ENCODE results near the gene FAM83F. TPM values are rescaled to one million over a fixed set of nuclear protein-coding genes. Genes with fewer than 3 reads are reported as not detected.

The FAM83F gene
- total RNA-seq, 2 experiments from 2014 or later: 1.8 to 1.9 TPM

DNA sequence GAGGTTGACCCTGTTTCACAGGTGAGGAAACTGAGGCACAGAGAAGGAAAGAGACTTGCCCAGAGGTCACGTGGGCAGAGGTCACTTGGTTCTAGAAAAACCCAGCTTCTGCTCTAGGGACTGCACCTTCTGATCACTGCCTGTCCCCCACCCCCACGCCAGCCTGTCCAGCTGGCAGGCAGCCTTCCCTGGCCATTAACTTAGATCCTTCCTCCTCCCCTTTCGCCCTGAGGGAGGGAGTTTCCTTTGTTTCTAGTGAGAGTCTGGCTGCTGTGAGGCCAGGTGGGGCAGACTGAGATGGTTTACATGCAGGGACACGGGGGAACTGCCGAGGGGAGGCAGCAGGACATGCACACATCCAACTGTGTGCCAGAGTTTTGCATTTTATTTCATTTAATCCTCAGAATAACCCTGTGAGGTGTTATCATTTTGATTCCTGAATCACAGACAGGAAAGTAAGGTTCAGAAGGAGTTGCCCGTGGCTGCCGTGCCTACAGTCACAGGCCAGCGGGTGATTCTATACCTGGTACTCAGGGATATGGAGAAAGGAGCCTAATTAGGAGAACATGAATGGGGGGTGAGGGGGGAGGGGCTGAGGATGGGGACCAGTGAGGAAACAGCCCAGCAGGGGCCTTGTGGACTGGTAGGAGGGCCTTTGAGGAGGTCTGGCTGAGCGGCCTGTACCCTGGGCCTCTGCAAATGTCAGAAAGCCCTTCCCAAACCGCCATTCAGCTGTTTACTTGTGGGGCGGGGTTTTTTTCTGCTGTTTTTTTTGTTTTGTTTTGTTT lies 3.4 kb downstream of the FAM83F start:
- intact Hi-C loops (cut with micrococcal nuclease): no loop called here
- CTCF ChIA-PET: no interaction called here

DNA sequence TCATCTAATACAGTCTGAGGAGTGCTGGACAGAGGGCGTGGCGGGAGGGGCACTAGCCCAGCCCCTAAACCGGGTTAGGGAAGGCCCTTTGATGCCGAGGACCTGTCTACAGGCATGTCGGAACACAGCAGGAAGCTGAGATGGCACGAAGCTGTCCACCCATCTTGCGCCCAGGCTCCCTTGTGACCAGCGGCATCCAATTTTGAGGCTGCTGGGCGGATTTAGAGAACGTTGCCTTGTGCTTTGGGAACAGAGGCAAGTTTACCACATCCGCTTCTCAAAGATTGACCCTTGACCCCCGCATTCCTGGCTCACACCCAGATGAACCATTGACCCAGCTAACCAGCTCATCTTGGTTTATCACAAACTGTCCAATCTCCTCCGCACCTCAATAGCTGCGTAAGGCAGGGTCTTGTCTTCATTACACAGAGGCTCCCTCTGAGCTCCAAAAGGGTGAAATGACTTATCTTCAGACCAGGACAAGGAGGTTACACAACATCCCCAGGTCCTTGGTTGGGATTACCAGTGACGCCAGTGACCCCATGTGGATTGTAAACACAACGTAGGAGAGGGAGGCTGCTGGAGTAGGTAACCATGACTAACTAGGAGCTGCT lies 4.5 kb downstream of the FAM83F start:
- Mint-ChIP-seq H3K36me3 (ENCODE audit: low read depth) (no peaks in the 10 kb centered on the region), H3K4me3 (no peak overlapping the region), H3K4me1 (ENCODE audit: low read depth) (peaks cover 6% of the 10 kb centered on the region), H3K27me3 (ENCODE audit: low read depth) (peaks cover 3% of the 10 kb centered on the region), H3K9me3 (no peaks in the 10 kb centered on the region), H3K27ac (no peak overlapping the region)
- intact Hi-C loops (cut with micrococcal nuclease): no loop called here
- CTCF ChIA-PET: interaction anchor here (0.5 kb wide), 1 partner anchor 115 kb away, joined by 3 read pairs; no protein-coding TSS in a partner anchor
- peak; percentile 42 for DNase-seq

More for the DNA sequence above, 3.4 kb downstream of the FAM83F start:
- no peak overlapping the region for H3K4me3 Mint-ChIP-seq
- no peak for DNase-seq
- no peak overlapping the region for H3K27ac Mint-ChIP-seq
- no peaks in the 10 kb centered on the region for H3K9me3 Mint-ChIP-seq
- H3K27me3 Mint-ChIP-seq (ENCODE audit: low read depth): peaks cover 3% of the 10 kb centered on the region
- peaks cover 11% of the 10 kb centered on the region for H3K4me1 Mint-ChIP-seq (ENCODE audit: low read depth)
- H3K36me3 Mint-ChIP-seq (ENCODE audit: low read depth): no peaks in the 10 kb centered on the region

DNA sequence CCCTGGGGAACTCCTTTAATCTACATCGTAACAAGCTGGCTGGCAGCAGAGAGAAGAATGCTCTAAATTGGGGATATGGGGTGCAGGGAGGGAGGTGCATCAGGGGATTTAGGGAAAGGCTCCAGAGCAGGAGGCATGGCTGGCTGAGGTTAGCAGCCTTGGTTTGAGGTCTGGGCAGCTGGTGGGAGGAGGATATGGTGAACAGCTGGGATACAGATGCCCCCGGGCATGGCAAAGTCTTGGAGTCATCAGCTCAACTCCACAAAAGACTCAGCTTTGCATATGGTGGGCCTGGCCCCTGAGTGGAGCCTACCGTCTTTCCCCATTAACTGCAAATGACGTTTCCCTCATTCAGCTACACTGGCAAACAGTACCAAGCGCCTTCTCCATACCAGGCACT lies 5.4 kb downstream of the FAM83F start:
- H3K4me3 Mint-ChIP-seq: no peak overlapping the region
- H3K27me3 Mint-ChIP-seq (ENCODE audit: low read depth): peaks cover 3% of the 10 kb centered on the region
- peaks cover 4% of the 10 kb centered on the region for H3K4me1 Mint-ChIP-seq (ENCODE audit: low read depth)
- no peaks in the 10 kb centered on the region for H3K9me3 Mint-ChIP-seq
- no peak overlapping the region for H3K27ac Mint-ChIP-seq
- DNase-seq: no peak
- intact Hi-C loops (cut with micrococcal nuclease): no loop called here
- CTCF ChIA-PET: interaction anchor here (0.5 to 0.8 kb wide), 3 partner anchors 9 to 258 kb away, joined by 3 to 5 read pairs (median 3); no protein-coding TSS in a partner anchor
- no peaks in the 10 kb centered on the region for H3K36me3 Mint-ChIP-seq (ENCODE audit: low read depth)

DNA sequence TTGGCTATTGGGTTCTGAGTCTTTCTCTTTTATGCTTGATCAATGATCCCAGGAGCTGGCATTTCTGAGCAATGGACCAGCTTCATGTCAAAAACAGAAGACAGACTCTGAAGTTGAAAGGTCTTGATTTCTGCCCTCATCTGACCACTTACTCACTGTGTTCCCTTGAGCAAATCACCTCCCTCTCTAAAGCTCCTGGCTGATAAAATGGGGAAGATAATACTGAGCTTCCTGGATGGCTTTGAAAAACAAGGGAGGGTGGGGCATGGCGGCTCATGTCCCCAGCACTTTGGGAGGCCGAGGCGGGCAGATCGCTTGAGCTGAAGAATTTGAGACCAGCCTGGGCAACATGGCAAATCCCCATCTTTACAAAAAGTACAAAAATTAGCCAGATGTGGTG lies 6.4 kb downstream of the FAM83F start:
- H3K27me3 Mint-ChIP-seq (ENCODE audit: low read depth): peaks cover under 1% of the 10 kb centered on the region
- no peak for DNase-seq
- no peaks in the 10 kb centered on the region for H3K4me1 Mint-ChIP-seq (ENCODE audit: low read depth)
- CTCF ChIA-PET: interaction anchor here (1.0 to 1.3 kb wide), 2 partner anchors 24 to 69 kb away, joined by 3 to 4 read pairs; no protein-coding TSS in a partner anchor
- H3K4me3 Mint-ChIP-seq: no peak overlapping the region
- no peaks in the 10 kb centered on the region for H3K36me3 Mint-ChIP-seq (ENCODE audit: low read depth)
- no peak overlapping the region for H3K27ac Mint-ChIP-seq
- H3K9me3 Mint-ChIP-seq: no peaks in the 10 kb centered on the region
- intact Hi-C loops (cut with micrococcal nuclease): no loop called here

DNA sequence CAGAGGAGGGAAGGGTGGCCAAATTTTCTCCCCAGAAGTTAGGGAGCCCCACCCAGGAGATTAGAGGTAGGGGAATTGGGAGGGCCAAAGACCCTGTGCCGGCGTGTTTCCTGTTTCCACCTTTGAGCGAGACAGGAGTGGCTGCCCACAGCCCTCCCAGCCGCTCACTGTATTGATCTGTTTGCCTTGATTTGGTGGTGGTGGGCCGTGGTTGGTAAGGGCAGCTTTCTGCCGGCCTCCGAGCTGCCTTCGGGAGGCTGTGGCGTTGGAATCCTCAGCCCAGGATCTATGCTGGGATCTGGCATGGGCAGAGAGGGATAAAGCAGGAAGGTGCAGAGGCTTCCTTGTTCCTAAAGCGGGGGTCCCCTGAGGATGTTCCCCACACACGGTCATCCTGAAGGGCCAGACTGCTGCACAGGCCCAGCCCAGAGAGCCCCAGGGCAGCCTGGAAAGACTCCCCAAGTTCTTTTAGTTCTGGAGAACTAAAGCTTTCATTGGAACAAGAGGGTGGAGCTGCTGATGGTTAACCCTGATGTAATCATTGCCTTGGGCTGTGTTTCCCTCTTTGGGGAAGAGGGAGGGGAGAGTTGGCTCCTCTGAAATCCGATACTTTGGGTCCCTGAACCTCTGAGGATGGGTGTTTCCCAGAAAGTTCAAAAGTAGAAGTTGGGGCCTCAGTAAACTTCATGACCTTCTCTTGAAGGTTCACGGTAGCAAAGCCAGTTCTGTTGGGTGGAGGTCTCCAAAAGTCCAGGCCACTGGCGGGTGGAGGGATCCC lies 7.2 kb downstream of the FAM83F start:
- Mint-ChIP-seq H3K27me3 (ENCODE audit: low read depth) (no peaks in the 10 kb centered on the region), H3K27ac (no peak overlapping the region), H3K9me3 (no peaks in the 10 kb centered on the region), H3K36me3 (ENCODE audit: low read depth) (no peaks in the 10 kb centered on the region), H3K4me3 (no peak overlapping the region), H3K4me1 (ENCODE audit: low read depth) (no peaks in the 10 kb centered on the region)
- intact Hi-C loops (cut with micrococcal nuclease): no loop called here
- DNase-seq: no peak
- CTCF ChIA-PET: interaction anchor here (0.7 to 1.3 kb wide), 3 partner anchors 20 to 69 kb away, joined by 3 to 4 read pairs (median 3); no protein-coding TSS in a partner anchor

DNA sequence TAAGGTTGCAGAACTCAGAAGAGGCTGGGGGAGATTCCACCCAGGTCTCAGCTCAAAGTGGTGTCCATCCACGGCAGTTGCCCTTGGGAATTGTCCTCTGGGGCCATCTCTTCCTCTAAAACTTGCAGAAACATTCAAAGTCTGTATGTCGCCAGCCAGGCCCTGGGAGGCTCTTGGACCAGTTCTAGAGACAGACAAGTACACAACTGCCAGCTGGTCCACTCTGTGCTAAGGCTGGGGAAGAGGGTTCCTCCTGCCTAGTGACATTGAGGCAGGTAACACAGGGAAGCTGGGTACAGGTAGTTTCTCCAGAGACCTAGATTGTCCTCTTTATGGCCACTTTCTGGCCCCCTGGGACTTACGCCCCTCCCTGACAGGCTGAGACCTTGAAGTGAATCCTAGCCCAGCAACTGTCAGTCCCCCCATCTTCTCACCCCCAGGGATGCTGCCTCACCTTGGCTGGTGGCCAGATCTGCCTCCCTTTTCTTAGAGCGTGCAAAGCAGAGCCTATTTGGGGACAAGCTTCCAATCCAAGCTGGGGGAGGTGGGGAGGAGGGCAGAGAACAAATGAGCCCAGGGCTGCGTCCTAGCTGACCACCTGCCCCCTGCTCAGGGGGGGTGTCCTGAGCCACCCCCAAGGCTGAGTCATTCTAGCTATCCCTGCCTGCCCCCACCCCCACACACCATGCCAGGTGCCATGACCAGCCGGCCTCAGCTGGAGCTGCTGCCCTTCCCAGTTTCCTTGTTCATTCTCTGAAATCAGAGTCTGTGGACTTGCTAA lies 8.4 kb downstream of the FAM83F start:
- CTCF ChIA-PET: interaction anchor here (0.7 kb wide), 1 partner anchor 19 kb away, joined by 3 read pairs; no protein-coding TSS in a partner anchor
- Mint-ChIP-seq H3K4me1 (ENCODE audit: low read depth) (no peaks in the 10 kb centered on the region), H3K36me3 (ENCODE audit: low read depth) (no peaks in the 10 kb centered on the region), H3K27ac (no peak overlapping the region), H3K9me3 (no peaks in the 10 kb centered on the region), H3K27me3 (ENCODE audit: low read depth) (no peaks in the 10 kb centered on the region), H3K4me3 (no peak overlapping the region)
- no peak for DNase-seq
- intact Hi-C loops (cut with micrococcal nuclease): no loop called here

DNA sequence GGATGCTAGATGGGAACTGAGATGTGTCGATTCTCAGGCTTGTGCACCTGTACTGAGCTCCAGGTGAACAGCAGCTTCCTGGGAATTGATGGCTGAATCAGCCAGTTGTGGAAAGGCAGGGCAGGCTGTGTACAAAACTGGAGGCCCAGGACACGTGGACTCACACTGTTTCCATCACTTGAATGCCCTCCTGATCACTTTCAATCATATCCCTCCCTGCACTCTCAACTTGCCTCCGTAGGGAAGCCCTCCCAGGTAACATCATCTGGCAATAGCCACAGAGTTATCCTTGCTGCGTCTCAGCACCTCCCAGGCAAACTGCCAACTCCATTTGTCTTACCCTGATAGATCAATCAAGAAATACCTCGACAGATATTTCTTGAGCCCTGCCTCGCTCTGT lies 10.1 kb downstream of the FAM83F start:
- no peaks in the 10 kb centered on the region for H3K9me3 Mint-ChIP-seq
- CTCF ChIA-PET: interaction anchor here (1.1 kb wide), 1 partner anchor 20 kb away, joined by 3 read pairs; no protein-coding TSS in a partner anchor
- no peaks in the 10 kb centered on the region for H3K27me3 Mint-ChIP-seq (ENCODE audit: low read depth)
- peaks cover 9% of the 10 kb centered on the region for H3K4me1 Mint-ChIP-seq (ENCODE audit: low read depth)
- DNase-seq: no peak
- H3K27ac Mint-ChIP-seq: no peak overlapping the region
- H3K4me3 Mint-ChIP-seq: no peak overlapping the region
- no peaks in the 10 kb centered on the region for H3K36me3 Mint-ChIP-seq (ENCODE audit: low read depth)
- intact Hi-C loops (cut with micrococcal nuclease): no loop called here

DNA sequence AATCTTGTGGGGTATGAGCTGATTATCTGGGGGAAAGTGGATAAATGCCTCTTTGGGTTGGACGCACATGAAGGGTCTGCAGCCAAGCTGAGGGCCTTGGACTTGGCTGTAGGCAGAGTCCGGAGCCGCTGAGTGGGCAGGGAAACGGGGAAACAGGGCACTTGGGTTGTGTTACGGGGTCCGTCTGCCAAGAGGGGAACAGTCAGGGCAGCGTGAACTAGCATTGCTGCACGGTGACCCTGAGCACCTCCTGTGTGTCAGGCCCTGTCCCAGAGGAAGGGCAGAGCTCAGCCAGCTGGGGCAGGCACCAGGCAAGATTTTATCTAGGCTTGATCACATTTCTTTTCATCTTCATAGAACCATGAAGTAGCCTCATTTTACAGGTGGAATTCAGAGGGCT lies 11.9 kb downstream of the FAM83F start:
- no peaks in the 10 kb centered on the region for H3K36me3 Mint-ChIP-seq (ENCODE audit: low read depth)
- no peaks in the 10 kb centered on the region for H3K9me3 Mint-ChIP-seq
- DNase-seq: no peak
- H3K27ac Mint-ChIP-seq: no peak overlapping the region
- intact Hi-C loops (cut with micrococcal nuclease): no loop called here
- H3K4me3 Mint-ChIP-seq: no peak overlapping the region
- CTCF ChIA-PET: no interaction called here
- peaks cover 16% of the 10 kb centered on the region for H3K4me1 Mint-ChIP-seq (ENCODE audit: low read depth)
- H3K27me3 Mint-ChIP-seq (ENCODE audit: low read depth): no peaks in the 10 kb centered on the region

DNA sequence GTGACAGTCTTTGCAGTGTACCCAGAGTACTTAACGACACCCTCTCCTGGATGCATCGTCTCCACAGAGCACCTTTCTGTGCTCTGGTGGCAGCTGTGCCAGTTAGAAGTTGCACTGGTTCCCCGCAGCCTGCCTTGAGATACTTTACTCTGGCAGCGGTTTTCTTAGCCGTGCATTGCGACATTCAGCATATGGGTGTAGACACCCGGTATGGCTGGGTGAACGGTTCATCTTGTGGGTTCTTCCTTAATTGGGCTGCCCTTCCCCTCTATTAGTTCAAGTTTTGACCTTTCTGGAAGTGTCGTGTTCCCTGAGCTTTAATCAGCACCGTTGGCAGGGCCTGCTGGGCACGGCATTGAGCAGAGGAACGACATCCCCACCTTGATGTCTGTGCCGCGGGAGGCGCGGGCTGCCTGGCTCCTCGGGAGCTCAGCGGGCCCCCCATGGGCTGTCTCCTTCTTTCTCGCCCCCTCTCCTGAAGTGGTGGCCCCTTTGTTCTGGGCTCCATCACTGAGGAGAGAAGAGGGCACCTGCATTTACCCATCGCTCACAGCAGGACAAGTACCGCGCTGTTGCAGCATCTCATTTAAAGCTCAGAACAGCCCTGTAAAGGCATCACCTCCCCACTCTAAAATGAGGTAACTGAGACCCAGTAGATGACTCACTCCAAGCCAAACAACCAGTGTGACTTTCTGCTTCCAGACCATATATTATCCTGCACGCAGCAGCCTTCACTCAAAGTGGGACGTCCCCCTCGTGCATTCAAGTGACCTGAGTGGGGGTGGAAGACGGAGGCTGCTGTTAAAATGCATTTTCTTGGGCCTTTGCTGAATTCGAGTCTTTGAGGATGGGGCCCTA lies 13.3 kb downstream of the FAM83F start:
- intact Hi-C loops (cut with micrococcal nuclease): no loop called here
- Mint-ChIP-seq H3K27ac (no peak overlapping the region), H3K9me3 (no peaks in the 10 kb centered on the region), H3K4me1 (ENCODE audit: low read depth) (peaks cover 16% of the 10 kb centered on the region), H3K4me3 (no peak overlapping the region), H3K27me3 (ENCODE audit: low read depth) (no peaks in the 10 kb centered on the region), H3K36me3 (ENCODE audit: low read depth) (no peaks in the 10 kb centered on the region)
- no peak for DNase-seq
- CTCF ChIA-PET: interaction anchor here (0.5 to 2.3 kb wide), 2 partner anchors 16 to 74 kb away, joined by 3 to 18 read pairs; no protein-coding TSS in a partner anchor

DNA sequence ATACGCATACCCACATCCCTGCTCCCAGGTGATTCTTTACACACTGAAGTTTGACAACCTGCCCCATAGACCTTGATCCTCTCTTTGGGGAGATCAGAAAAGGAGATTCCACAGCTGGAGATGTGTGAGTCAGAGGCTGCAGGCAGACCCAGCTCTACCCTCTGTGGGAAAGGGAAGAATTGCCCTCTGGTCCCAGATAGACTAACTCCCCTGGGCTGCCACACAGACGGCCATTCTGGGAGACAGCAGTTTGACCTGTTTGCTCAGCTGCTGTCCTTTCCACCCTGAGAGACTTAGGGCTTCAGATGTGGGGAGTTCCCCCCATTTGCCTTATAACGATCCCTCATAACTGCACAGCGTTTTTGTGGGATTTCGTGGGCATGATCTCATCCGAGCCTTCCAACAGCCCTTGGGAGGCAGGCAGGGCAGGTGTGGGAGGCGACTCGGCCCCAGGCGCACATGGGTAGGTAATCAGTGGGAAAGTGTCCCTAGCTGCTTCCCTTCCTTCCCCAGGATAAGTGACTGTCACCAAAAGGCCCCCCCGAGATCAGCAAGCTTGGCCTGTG lies 14.1 kb downstream of the FAM83F start:
- no peaks in the 10 kb centered on the region for H3K9me3 Mint-ChIP-seq
- CTCF ChIA-PET: interaction anchor here (0.5 to 2.3 kb wide), 4 partner anchors 9 to 474 kb away, joined by 3 to 18 read pairs (median 6); no protein-coding TSS in a partner anchor
- no peaks in the 10 kb centered on the region for H3K27me3 Mint-ChIP-seq (ENCODE audit: low read depth)
- H3K4me1 Mint-ChIP-seq (ENCODE audit: low read depth): peaks cover 16% of the 10 kb centered on the region
- H3K27ac Mint-ChIP-seq: no peak overlapping the region
- intact Hi-C loops (cut with micrococcal nuclease): no loop called here
- H3K4me3 Mint-ChIP-seq: no peak overlapping the region
- no peaks in the 10 kb centered on the region for H3K36me3 Mint-ChIP-seq (ENCODE audit: low read depth)
- no peak for DNase-seq

All from activated naive CD4-positive, alpha-beta T cell treated with anti-CD3 and anti-CD28 coated beads for 36 hours (primary cell).